Ovary (tissue), 9 donors: ENCODE data around the gene FNBP1L. TPM values are rescaled to one million over a fixed set of nuclear protein-coding genes. Genes with fewer than 3 reads are reported as not detected.
"Not testable (repeated sequence)": the region's sequence is repeated elsewhere in the genome, so short reads cannot be mapped to it uniquely, and the experiment has no call there.

Source experiments
- DNase-seq, 5 donors: peaks; one replicate each; pipeline ENCODE4 v3.0.0-alpha.2; 2019 to 2020
- H3K27ac ChIP-seq, 2 donors: fragments of 200-600 bp; one replicate each; pipeline versions ENCODE4 v1.5.1 to v1.8.0; 2019 to 2022
- H3K27me3 ChIP-seq: fragments of 200-600 bp; one replicate; pipeline ENCODE4 v1.8.0; 2022
- H3K36me3 ChIP-seq: fragments of 200-600 bp; sonication (generic); one replicate; pipeline ENCODE4 v1.5.1; 2019
- H3K4me1 ChIP-seq: one replicate; pipeline ENCODE4 v1.8.1; 2013; ENCODE audit warnings: mild to moderate bottlenecking, moderate library complexity; ENCODE audit not compliant: insufficient read depth
- H3K4me3 ChIP-seq: fragments of 200-600 bp; sonication (generic); one replicate; pipeline ENCODE4 v1.5.1; 2017
- H3K9me3 ChIP-seq, 2 donors: fragments of 200-600 bp in 1 of 2; sonication (generic) in 1 of 2; one replicate each; pipeline versions ENCODE4 v1.5.1 to v1.8.1; 2013 to 2019; ENCODE audit warnings: mild to moderate bottlenecking in 1 of 2, moderate library complexity in 1 of 2
- CTCF ChIP-seq, 3 donors: fragments of 450-650 bp in 2 of 3; fragments of 200-600 bp in 1 of 3; IDR thresholded peaks; one replicate each; pipeline versions ENCODE4 v1.5.1 to v1.8.0; 2016 to 2022; ENCODE audit warnings: antibody characterized with exemption in 3 of 3, mild to moderate bottlenecking in 1 of 3
- EP300 ChIP-seq: sonication (generic); formaldehyde crosslinking; IDR thresholded peaks from one replicate; pipeline ENCODE4 v1.6.1; 2017; ENCODE audit warnings: antibody characterized with exemption
- POLR2A ChIP-seq: fragments of 450-650 bp; IDR thresholded peaks from one replicate; pipeline ENCODE4 v1.6.1; 2017; ENCODE audit warnings: antibody characterized with exemption, mild to moderate bottlenecking, moderate library complexity
- WGBS, 3 donors: extraction: QIAGEN DNeasy Blood & Tissue Kit in 1 of 3; methylation state at CpG; one replicate each; pipeline versions ENCODE4 v1.1.5 to v1.1.7; 2013 to 2017; 5-methylcytosine and 5-hydroxymethylcytosine counted together
- intact Hi-C, 4 donors: fragments of 100-400 bp; cut with DNase I; formaldehyde crosslinking; loops; one replicate each; pipeline versions ENCODE4 v1.11.0 to v1.15.1; 2022 to 2023
- polyA plus RNA-seq, 2 donors: library from polyadenylated mRNA; stranded (reverse); fragments of 200-250 nt in 1 of 2; fragments of 350-450 nt in 1 of 2; fragmentation: Illumina TruSeq in 1 of 2; extraction: RNeasy Lipid Tissue Mini Kit (QIAGEN cat#74804) in 1 of 2; gene quantifications; one replicate each; pipeline ENCODE4 v1.2.3, GENCODE V29; 2013 to 2014
- total RNA-seq, 7 donors: library from RNA; depleted of rRNA in 2 of 7; stranded (reverse); fragments of >200 nt in 2 of 7; fragmentation: NEBNext Ultra II Directional in 3 of 7; extraction: Animal tissue kit (Norgen Biotek cat#: 25700) in 3 of 7; gene quantifications; one replicate each; pipeline versions ENCODE4 v1.1.0 to v1.2.4, GENCODE V29; 2016 to 2023
- donor health status: DM: no; HTN: no; CAD: no; lungs with moderate emphysema.
- donor health status: DM: no; HTN: no; CAD: no.
- donor health status: Bipolar disorder and iron deficiency.
- donor health status: DM: yes; HTN: yes; CAD: no.
- donor health status: DM: no; HTN: no; CAD: no.
- donor health status: DM: yes; HTN: yes; CAD: no.

Gene FNBP1L
- total and polyA plus RNA-seq, 9 donors: 11.9 to 27.6 (median 18.4) TPM

DNA sequence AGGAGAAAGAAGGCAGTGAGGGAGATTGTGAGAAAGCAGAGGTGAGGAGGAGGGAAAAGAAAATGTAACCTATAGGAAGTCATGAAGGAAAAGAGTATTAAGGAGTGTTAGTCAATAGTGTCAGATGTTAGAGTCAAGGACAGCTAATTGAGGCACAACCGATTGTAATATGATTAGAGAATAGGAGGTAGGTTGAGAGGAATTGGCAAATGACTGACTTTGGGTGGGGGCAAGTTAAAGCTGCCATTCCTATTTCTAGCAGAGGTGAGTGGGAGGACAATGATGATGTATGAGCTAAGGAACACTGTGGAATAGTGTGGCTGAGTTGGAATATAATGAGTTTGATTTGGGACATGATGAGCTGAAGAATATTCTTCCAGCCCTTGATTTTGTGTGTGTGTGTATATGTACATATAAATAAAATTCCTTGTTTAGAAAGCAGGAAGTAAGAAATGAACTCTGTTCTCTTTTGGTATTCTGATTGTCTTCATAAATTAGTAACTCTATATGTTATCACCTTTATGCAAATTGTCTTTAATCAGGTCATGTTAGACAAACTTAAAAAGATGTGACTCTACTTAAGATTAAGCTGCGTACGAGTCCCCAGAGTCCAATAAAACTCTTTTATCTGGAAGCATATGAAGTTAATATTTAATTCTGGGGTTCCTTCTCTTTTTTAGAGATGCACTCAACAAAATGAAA lies 98.4 kb downstream of the FNBP1L start:
- no peak overlapping the region for H3K4me3 ChIP-seq
- H3K36me3 ChIP-seq: no peaks in the 10 kb centered on the region
- no peaks in the 10 kb centered on the region for H3K27me3 ChIP-seq
- intact Hi-C loops: no loop called here
- no peak for DNase-seq
- TF ChIP-seq POLR2A (no peak), CTCF (IDR thresholded peaks at IDR 0.05) (no peak), EP300 (no peak)
- WGBS, 3 donors: 86 to 91% (median 88%) methylated on average over 3 of the region's 3 CpGs
- H3K27ac ChIP-seq: no peak overlapping the region
- no peaks in the 10 kb centered on the region for H3K4me1 ChIP-seq
- H3K9me3 ChIP-seq: no peaks in the 10 kb centered on the region

DNA sequence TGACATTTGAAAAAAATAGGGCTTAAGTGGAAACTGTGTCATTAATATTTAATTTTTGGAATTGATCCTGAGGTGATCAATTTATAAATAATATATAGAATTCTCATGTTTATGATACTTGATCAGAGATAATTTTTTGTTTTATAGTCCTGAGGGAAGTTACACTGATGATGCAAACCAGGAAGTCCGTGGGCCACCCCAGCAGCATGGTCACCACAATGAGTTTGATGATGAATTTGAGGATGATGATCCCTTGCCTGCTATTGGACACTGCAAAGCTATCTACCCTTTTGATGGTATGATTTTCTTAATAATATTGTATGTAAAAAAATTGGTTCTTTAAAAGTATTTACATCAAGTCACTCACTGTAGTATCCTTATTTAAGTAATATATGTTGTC lies 101.2 kb downstream of the FNBP1L start:
- WGBS, 3 donors: 92 to 94% (median 92%) methylated on average over 1 of the region's 1 CpG
- Histone ChIP-seq H3K9me3 (no peaks in the 10 kb centered on the region), H3K4me1 (no peaks in the 10 kb centered on the region), H3K27me3 (no peaks in the 10 kb centered on the region), H3K36me3 (no peaks in the 10 kb centered on the region), H3K27ac (no peak overlapping the region), H3K4me3 (no peak overlapping the region)
- TF ChIP-seq CTCF (IDR thresholded peaks at IDR 0.05) (no peak), POLR2A (no peak), EP300 (no peak)
- no peak for DNase-seq
- intact Hi-C loops: no loop called here

- Histone ChIP-seq H3K36me3 (no peaks in the 10 kb centered on the region), H3K4me1 (no peaks in the 10 kb centered on the region), H3K4me3 (no peak overlapping the region), H3K27ac (no peak overlapping the region), H3K27me3 (no peaks in the 10 kb centered on the region), H3K9me3 (no peaks in the 10 kb centered on the region)
- intact Hi-C loops: no loop called here
- no peak for DNase-seq
- no peak for TF ChIP-seq CTCF (IDR thresholded peaks at IDR 0.05)
- no peak for TF ChIP-seq POLR2A
- TF ChIP-seq EP300: no peak
- WGBS, 3 donors: 92 to 96% (median 95%) methylated on average over 4 of the region's 4 CpGs
These were observed 101.9 kb downstream of the FNBP1L start for GRCh38 chr1:93549811-93550210.

DNA sequence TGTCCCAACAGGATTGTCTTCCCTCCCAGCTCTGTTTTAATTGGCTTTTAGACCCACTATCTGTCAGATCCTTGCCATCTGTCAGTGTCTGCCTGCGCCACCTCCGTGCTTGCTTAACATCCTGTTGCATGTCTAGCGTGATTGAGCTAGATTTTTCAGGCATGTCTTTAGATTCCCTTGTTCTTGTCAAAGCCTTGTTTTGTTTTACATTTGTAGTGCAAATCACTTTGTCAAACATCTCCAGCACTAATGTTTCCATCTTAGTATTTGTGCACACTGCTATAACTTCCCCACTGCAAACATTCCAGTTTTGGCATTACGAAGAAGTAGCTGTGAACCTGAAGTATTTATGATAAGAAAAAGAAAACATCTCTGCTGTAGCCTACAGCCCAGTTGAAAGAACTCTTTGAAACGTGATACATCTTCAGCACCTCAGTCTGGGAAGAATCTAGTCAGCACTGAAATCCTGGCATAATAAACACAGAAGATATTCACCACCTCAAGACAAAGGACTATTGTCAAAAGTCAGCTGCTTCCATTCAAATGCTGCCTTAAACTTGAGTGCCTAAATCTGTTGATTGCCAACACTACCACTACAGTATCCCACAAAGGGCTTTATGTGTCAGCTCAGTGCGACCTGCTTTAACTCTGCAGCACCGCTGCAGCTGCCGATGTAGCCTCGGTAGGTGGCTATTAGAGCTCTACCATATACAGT lies 105.0 kb downstream of the FNBP1L start:
- Histone ChIP-seq H3K27me3 (no peaks in the 10 kb centered on the region), H3K4me1 (no peaks in the 10 kb centered on the region), H3K9me3 (no peaks in the 10 kb centered on the region), H3K27ac (no peak overlapping the region), H3K36me3 (no peaks in the 10 kb centered on the region), H3K4me3 (no peak overlapping the region)
- intact Hi-C loops: no loop called here
- 53 to 71% (median 57%) methylated on average over 9 of the region's 9 CpGs for WGBS, 3 donors
- no peak for TF ChIP-seq CTCF (IDR thresholded peaks at IDR 0.05)
- no peak for TF ChIP-seq POLR2A
- DNase-seq: no peak

DNA sequence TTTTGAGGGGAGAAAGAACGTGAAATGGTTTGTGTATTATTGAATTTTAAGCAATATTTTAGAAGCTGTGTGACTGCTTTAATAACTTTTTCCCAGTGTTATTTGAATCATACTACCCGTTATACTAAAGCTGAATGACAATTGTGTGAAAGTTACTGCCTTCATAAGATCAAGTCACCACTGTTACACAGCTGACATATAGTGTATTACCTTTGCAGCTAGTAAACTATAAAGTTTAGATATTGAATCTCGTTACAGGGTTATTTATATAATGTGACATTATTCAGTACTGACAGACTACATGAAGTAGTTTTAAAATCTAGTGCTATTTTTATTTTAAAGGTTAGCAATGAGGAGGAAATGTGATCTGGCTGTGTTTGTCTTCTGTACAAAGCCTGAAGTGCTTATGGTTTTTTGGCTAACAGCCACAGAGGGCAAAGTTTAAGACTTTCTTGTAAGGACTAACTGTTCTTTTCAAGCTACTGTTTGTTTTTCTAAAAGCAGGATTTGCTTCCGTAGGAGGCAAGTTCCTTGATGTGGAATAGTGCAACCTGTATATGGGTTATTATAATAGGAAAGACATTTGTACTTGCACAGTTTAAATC lies 106.1 kb downstream of the FNBP1L start:
- H3K36me3 ChIP-seq, intact Hi-C loops, H3K4me1 ChIP-seq, DNase-seq, H3K27me3 ChIP-seq, H3K4me3 ChIP-seq, H3K9me3 ChIP-seq, H3K27ac ChIP-seq: not testable (repeated sequence)
- 45 to 49% (median 47%) methylated on average over 4 of the region's 4 CpGs for WGBS, 3 donors
